LNCaP clone FGC (cell line): ENCODE data around the gene E2F1.

ENCODE experiments used
- DNase-seq: peaks from one replicate; pipeline ENCODE4 v3.0.0-alpha.2; 2011; ENCODE audit warnings: low read depth
- H3K4me3 ChIP-seq: 2 replicates; pipeline ENCODE4 v1.5.1; 2011; ENCODE audit warnings: mild to moderate bottlenecking, low read depth, low read length, control low read depth
- CTCF ChIP-seq: IDR thresholded peaks from 2 replicates; pipeline ENCODE4 v1.5.1; 2012; ENCODE audit warnings: mild to moderate bottlenecking; ENCODE audit not compliant: control insufficient read depth, insufficient read depth; ENCODE audit errors: extremely low read depth

Gene E2F1

GRCh38 chr20:33666293-33667244 lies 19.6 kb downstream of the E2F1 start, which contains the start of gene ACTL10:
Gene ACTL10 (plus strand): TSS chr20:33666943. CDS start chr20:33667498, 555 bp downstream.
- peak; percentile 98 for DNase-seq
- peak; percentile 40 for TF ChIP-seq CTCF
- peak within 1 kb of the TSS; percentile 62 for H3K4me3 ChIP-seq

- DNase-seq, result no peak
- H3K4me3 ChIP-seq, result no peak overlapping the region
- no peak for TF ChIP-seq CTCF
Measured at GRCh38 chr20:33664762-33665144, 21.4 kb downstream of the E2F1 start.

GRCh38 chr20:33664085-33664761 lies 22.0 kb downstream of the E2F1 start:
- H3K4me3 ChIP-seq, result peak overlapping the region; percentile 72
- no peak for TF ChIP-seq CTCF
- no peak for DNase-seq

- no peak; the same call in 1 of the 2 replicates for TF ChIP-seq CTCF
- DNase-seq, result no peak
- peak overlapping the region; percentile 72 for H3K4me3 ChIP-seq
Measured at GRCh38 chr20:33663161-33664084, 22.8 kb downstream of the E2F1 start.

- no peak for DNase-seq
- peak within 1 kb of the TSS; percentile 72 for H3K4me3 ChIP-seq
- no peak for TF ChIP-seq CTCF
Measured at GRCh38 chr20:33662172-33662571, 24.0 kb downstream of the E2F1 start, which contains the start of gene C20orf144. Gene C20orf144 (plus strand): TSS chr20:33662327. CDS start chr20:33662346, 19 bp downstream.

- no peak overlapping the region for H3K4me3 ChIP-seq
- no peak for TF ChIP-seq CTCF
- no peak for DNase-seq
Measured at GRCh38 chr20:33660685-33661058, 25.5 kb downstream of the E2F1 start.
